SH-SY5Y (cell line): ENCODE measurements around the gene AKAP10.

Source experiments
- GATA2 ChIP-seq: IDR thresholded peaks from 2 replicates; pipeline ENCODE4 v1.6.1; 2011; ENCODE audit warnings: mild to moderate bottlenecking, low read depth, low read length
- GATA3 ChIP-seq: IDR thresholded peaks from 2 replicates; pipeline ENCODE4 v1.6.1; 2011; ENCODE audit warnings: low read depth, mild to moderate bottlenecking, low read length, moderate library complexity

Gene AKAP10

DNA sequence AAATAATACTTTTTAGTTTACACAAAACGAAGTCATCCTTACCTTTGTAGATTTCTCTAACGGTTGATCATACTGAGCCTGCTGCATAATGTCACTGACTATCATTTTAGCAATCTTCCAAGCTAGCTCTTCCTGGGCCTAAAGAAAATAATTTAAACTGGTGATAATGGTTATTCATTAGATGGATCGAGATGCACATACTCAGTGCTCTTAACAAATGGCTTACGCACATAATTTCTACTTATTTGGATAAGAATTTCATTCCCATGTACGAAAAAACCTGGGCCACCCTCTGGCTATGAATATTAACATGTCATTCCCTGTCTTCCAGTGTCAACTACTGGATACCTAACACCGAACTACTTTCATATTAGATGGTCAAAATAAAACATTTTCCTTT is 68.5 kb downstream of the AKAP10 start:
- TF ChIP-seq GATA3 = no peak
- TF ChIP-seq GATA2 = no peak

- TF ChIP-seq GATA2 (no peak), GATA3 (no peak)
These were observed 72.1 kb downstream of the AKAP10 start for GRCh38 chr17:19905502-19905901.

DNA sequence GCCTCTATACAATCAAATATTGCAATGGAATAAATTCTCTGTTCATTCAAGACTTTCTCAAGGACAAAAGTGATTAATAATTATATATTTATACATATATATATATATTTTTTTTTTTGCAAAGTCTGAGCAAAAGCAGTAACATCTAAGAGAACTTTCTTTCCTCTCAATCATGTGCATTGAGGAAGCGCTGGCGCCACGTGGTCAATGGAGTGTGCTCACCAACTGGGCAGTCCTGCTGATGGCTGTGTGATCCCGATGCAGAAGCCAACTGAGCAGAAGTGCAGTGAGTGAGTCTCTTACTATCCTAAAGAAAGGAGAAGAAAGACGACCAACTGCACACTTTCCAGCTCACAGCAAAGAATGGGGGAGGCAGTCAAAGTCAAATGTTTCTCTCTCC is 72.7 kb downstream of the AKAP10 start:
- TF ChIP-seq GATA2 = no peak
- no peak for TF ChIP-seq GATA3

- no peak for TF ChIP-seq GATA2
- no peak for TF ChIP-seq GATA3
These were observed 73.2 kb downstream of the AKAP10 start for GRCh38 chr17:19904412-19904811.

DNA sequence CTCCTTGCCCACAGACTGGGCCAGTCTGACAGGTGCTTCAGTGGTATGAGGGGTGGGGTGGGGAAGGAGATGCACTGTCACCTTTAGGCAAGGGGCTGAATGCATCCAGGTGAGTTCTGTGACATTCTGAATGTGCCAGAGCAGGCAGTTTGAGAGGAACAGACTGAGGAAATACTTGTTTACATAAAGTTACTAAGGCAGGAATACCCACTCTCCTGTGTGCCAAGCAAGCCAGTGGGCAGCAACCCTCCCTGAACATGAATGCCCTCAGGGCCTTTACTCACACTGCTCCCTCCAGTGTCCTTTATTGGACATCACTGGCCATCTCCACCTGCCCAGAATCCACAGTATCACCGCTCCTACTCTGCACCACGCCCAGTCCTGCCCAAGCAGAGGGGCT is 76.8 kb downstream of the AKAP10 start:
- no peak for TF ChIP-seq GATA3
- TF ChIP-seq GATA2 = no peak

DNA sequence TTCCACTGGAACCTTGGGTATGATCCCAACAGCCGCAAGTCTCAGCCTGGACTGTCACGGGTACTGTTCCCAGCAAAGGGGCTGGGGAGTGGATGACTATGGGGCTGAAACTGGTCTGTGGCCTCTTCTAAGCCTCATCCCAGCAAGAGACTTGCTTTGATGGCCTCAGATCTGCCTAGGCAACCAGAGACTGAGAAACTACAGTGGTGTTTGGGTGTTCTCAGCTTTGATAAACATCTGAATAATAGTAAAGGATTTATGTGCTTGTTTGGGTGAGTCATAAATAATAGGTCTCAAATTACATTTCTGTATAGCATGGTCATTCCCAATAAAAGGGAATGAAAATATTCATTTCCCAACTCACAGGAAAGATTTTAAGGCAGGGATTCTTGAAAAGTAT is 79.7 kb downstream of the AKAP10 start:
- TF ChIP-seq GATA2 (no peak), GATA3 (no peak)

- no peak for TF ChIP-seq GATA2
- no peak for TF ChIP-seq GATA3
These were observed 80.4 kb downstream of the AKAP10 start for GRCh38 chr17:19897090-19897837.

- TF ChIP-seq GATA2 (no peak), GATA3 (no peak)
These were observed 80.9 kb downstream of the AKAP10 start for GRCh38 chr17:19896679-19897078.

- no peak for TF ChIP-seq GATA2
- TF ChIP-seq GATA3 = no peak
These were observed 91.5 kb downstream of the AKAP10 start for GRCh38 chr17:19886116-19886515.

DNA sequence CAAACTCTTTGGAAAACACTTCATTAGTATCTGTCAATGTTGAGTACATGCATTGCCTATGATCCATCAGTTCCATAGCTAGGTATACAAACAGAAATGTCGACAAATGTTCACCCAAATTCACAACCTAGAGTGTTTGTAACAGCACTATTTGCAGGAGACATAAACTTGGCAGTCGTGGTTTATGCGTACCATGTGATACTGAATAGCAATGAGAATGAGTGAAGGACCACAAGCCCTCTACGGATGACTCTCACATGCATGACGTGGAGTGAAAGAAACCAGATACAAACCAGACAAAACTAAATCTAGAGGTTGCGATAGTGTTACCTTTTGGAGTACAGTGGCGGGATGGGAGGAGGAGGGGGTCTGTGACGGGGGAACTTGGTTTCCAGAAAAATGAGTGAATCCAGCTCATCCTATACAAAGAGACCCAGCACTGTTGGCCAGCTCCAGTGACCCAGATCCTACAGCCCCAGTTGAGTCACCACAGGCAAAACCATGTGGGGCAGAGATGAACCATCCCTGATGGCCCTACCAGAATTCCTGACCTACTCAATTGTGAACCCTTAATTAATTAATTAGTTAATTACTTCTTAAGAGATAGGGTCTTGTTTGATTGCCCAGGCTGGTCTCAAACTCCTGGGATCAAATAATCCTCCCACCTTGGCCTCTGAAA is 94.0 kb downstream of the AKAP10 start:
- TF ChIP-seq GATA3 = no peak
- no peak for TF ChIP-seq GATA2

GRCh38 chr17:19880393-19880792 is 97.2 kb downstream of the AKAP10 start:
- TF ChIP-seq GATA3 = no peak
- no peak for TF ChIP-seq GATA2

- TF ChIP-seq GATA2 = no peak
- no peak for TF ChIP-seq GATA3
These were observed 100.2 kb downstream of the AKAP10 start for GRCh38 chr17:19877364-19877945.

DNA sequence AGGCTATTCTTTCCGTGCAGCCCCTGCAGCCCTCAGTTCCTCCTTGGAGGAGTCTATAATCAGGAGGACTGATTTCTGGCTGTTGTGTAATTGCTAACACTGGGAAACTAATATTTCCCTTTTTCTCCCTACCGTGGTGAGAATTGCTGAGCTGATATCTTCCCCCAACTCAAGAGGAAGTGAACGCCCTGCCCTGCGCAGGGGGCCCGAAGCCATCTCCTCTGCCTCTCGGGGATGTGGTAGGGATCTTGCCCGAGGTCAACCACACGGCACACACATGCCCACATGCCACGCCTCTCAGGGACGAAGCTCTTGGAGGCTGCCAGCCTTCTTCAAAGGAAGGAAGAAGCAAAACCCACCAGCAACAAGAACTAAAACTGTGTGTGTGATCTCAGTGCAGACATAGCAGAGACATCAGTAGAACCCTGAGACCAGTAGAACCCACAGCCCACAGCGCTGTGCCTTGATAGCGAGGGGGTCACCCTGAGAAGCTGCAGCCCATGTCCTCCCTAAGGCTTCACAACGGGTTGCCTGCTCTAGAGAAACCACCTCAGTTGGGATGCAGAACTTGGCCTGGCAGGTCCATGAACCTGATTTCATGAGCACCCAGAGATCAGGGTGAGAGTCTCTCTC is 101.0 kb downstream of the AKAP10 start:
- no peak for TF ChIP-seq GATA3
- TF ChIP-seq GATA2 = no peak

GRCh38 chr17:19874256-19874655 is 103.4 kb downstream of the AKAP10 start:
- no peak for TF ChIP-seq GATA2
- no peak for TF ChIP-seq GATA3

DNA sequence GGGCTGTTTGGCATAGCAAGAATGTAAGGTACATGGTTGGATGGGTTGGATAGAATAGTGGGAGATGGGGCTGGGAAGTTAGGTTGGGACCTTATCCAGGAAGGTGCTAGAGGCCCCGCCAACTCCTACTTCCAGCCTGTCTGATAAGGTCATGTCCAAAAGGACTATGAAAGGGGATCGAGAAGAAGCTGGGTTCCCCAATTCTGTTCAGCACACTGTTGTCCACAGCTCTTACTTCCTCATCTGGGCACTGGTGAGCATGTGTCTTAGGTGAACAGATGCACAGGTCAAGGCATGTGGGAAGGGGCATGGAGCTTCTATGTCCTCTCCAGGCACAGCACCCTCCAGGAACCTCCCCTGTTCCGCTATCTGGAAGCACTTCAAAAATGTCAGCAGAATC is 104.3 kb downstream of the AKAP10 start:
- TF ChIP-seq GATA3 (no peak), GATA2 (no peak)

DNA sequence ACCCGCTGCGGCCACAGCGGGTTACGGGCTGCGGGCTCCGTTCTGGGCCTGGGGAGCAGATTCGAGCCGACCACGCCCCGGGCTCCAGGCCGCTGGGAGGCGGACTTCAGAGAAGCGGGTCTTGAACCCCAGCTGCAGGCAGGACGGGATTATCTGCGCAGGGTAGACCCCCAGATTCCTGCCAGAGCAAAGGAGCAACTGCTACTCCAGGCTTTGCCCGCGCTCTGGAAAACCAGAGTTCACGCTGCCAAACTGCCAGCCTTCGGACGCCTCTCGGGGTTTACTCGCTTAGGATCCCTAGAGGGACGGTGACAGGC is 109.6 kb downstream of the AKAP10 start:
- no peak for TF ChIP-seq GATA3
- TF ChIP-seq GATA2 = no peak
